Naive B cell (primary cell): ENCODE data around the gene KRTAP20-2. TPM values are rescaled to one million over a fixed set of nuclear protein-coding genes. Genes with fewer than 3 reads are reported as not detected.

Experiments
- ATAC-seq, 2 donors: fragments of 150-1000 bp; cut with Tn5 transposase; 2 replicates each; pipeline ENCODE4 v1.10.0; 2021; ENCODE audit warnings: low read depth in 2 of 2, mild to moderate bottlenecking in 2 of 2, moderate library complexity in 2 of 2
- DNase-seq: peaks from one replicate; pipeline ENCODE4 v3.0.0; 2022
- H3K27ac Mint-ChIP-seq, 6 donors: one replicate each; pipeline ENCODE4 v1.8.0; 2020 to 2022; ENCODE audit warnings: mild to moderate bottlenecking in 6 of 6, mixed read lengths in 6 of 6, moderate library complexity in 5 of 6, inconsistent platforms in 2 of 6
- H3K27me3 Mint-ChIP-seq, 3 donors: one replicate each; pipeline ENCODE4 v1.8.0; 2021 to 2022; ENCODE audit warnings: mixed read lengths in 3 of 3, mild to moderate bottlenecking in 1 of 3
- H3K36me3 Mint-ChIP-seq, 2 donors: one replicate each; pipeline ENCODE4 v1.8.0; 2020 to 2022; ENCODE audit warnings: mixed read lengths in 2 of 2, inconsistent platforms in 1 of 2, mild to moderate bottlenecking in 1 of 2
- H3K4me1 Mint-ChIP-seq, 3 donors: one replicate each; pipeline ENCODE4 v1.8.0; 2020 to 2022; ENCODE audit warnings: mixed read lengths in 3 of 3, inconsistent platforms in 1 of 3, mild to moderate bottlenecking in 1 of 3, moderate library complexity in 1 of 3
- H3K4me3 Mint-ChIP-seq, 8 donors: one replicate each; pipeline ENCODE4 v1.8.0; 2020 to 2022; ENCODE audit warnings: mild to moderate bottlenecking in 8 of 8, mixed read lengths in 8 of 8, moderate library complexity in 8 of 8, inconsistent platforms in 2 of 8
- H3K9me3 Mint-ChIP-seq, 7 donors: one replicate each; pipeline ENCODE4 v1.8.0; 2020 to 2022; ENCODE audit warnings: mixed read lengths in 7 of 7, mild to moderate bottlenecking in 5 of 7, inconsistent platforms in 2 of 7, moderate library complexity in 1 of 7
- polyA plus RNA-seq, 6 donors: library from polyadenylated mRNA; unstranded; fragments of 300-500 nt; fragmentation: Illumina TruSeq; gene quantifications; one replicate each; pipeline ENCODE4 v1.2.3, GENCODE V29; 2021; ENCODE audit warnings: low read depth in 6 of 6

KRTAP20-2 gene
- polyA plus RNA-seq, 6 donors from 2014 or later, result not detected

GRCh38 chr21:30628109-30628508 lies 6.9 kb upstream of the KRTAP20-2 start:
- H3K9me3 Mint-ChIP-seq, result peaks cover 0 to 11% (median 5%) of the 10 kb centered on the region in 7 donors
- no peaks in the 10 kb centered on the region for H3K4me1 Mint-ChIP-seq
- H3K27me3 Mint-ChIP-seq, result no peaks in the 10 kb centered on the region
- H3K4me3 Mint-ChIP-seq, result no peak overlapping the region
- H3K27ac Mint-ChIP-seq, result no peak overlapping the region
- no peak for ATAC-seq
- no peaks in the 10 kb centered on the region for H3K36me3 Mint-ChIP-seq
- no peak for DNase-seq

- no peak overlapping the region for H3K4me3 Mint-ChIP-seq
- no peaks in the 10 kb centered on the region for H3K27me3 Mint-ChIP-seq
- no peaks in the 10 kb centered on the region for H3K36me3 Mint-ChIP-seq
- no peak for DNase-seq
- H3K4me1 Mint-ChIP-seq, result no peaks in the 10 kb centered on the region
- no peak for ATAC-seq
- peaks cover 0 to 11% (median 5%) of the 10 kb centered on the region in 7 donors for H3K9me3 Mint-ChIP-seq
- no peak overlapping the region for H3K27ac Mint-ChIP-seq
These were observed 5.8 kb upstream of the KRTAP20-2 start for GRCh38 chr21:30629200-30629599.

- H3K4me1 Mint-ChIP-seq, result no peaks in the 10 kb centered on the region
- H3K9me3 Mint-ChIP-seq, result peaks cover 5 to 14% (median 7%) of the 10 kb centered on the region in 7 donors
- no peak overlapping the region for H3K4me3 Mint-ChIP-seq
- ATAC-seq, result no peak
- no peaks in the 10 kb centered on the region for H3K27me3 Mint-ChIP-seq
- DNase-seq, result no peak
- H3K27ac Mint-ChIP-seq, result no peak overlapping the region
- no peaks in the 10 kb centered on the region for H3K36me3 Mint-ChIP-seq
These were observed 3.7 kb downstream of the KRTAP20-2 start for GRCh38 chr21:30638686-30639085.

GRCh38 chr21:30642564-30642963 lies 7.6 kb downstream of the KRTAP20-2 start, which contains the start of gene KRTAP20-3:
TSS of gene KRTAP20-3 (plus strand) at chr21:30642864.
- no peaks in the 10 kb centered on the region for H3K36me3 Mint-ChIP-seq
- H3K9me3 Mint-ChIP-seq, result peaks cover 5 to 29% (median 10%) of the 10 kb centered on the region in 7 donors
- no peak for DNase-seq
- no peak within 1 kb of the TSS for H3K4me3 Mint-ChIP-seq
- H3K27ac Mint-ChIP-seq, result no peak within 1 kb of the TSS
- ATAC-seq, result no peak
- H3K27me3 Mint-ChIP-seq, result no peaks in the 10 kb centered on the region
- no peaks in the 10 kb centered on the region for H3K4me1 Mint-ChIP-seq

- H3K9me3 Mint-ChIP-seq, result peaks cover 2 to 19% (median 9%) of the 10 kb centered on the region in 7 donors
- H3K27ac Mint-ChIP-seq, result no peak overlapping the region
- no peak for DNase-seq
- no peaks in the 10 kb centered on the region for H3K36me3 Mint-ChIP-seq
- no peaks in the 10 kb centered on the region for H3K27me3 Mint-ChIP-seq
- ATAC-seq, result no peak
- no peaks in the 10 kb centered on the region for H3K4me1 Mint-ChIP-seq
- no peak overlapping the region for H3K4me3 Mint-ChIP-seq
These were observed 12.0 kb downstream of the KRTAP20-2 start for GRCh38 chr21:30646904-30647414.

- no peaks in the 10 kb centered on the region for H3K4me1 Mint-ChIP-seq
- H3K27me3 Mint-ChIP-seq, result no peaks in the 10 kb centered on the region
- ATAC-seq (no peak), DNase-seq (no peak)
- no peak overlapping the region for H3K27ac Mint-ChIP-seq
- H3K4me3 Mint-ChIP-seq, result no peak overlapping the region
- peaks cover 0 to 14% (median 2%) of the 10 kb centered on the region in 7 donors for H3K9me3 Mint-ChIP-seq
- H3K36me3 Mint-ChIP-seq, result no peaks in the 10 kb centered on the region
These were observed 17.9 kb downstream of the KRTAP20-2 start for GRCh38 chr21:30652891-30653290.

GRCh38 chr21:30668776-30669175 lies 33.8 kb downstream of the KRTAP20-2 start:
- H3K36me3 Mint-ChIP-seq, result no peaks in the 10 kb centered on the region
- no peaks in the 10 kb centered on the region for H3K4me1 Mint-ChIP-seq
- no peaks in the 10 kb centered on the region for H3K27me3 Mint-ChIP-seq
- DNase-seq, result no peak
- H3K4me3 Mint-ChIP-seq, result no peak overlapping the region
- no peak overlapping the region for H3K27ac Mint-ChIP-seq
- ATAC-seq, result no peak
- H3K9me3 Mint-ChIP-seq, result peaks cover 1 to 21% (median 5%) of the 10 kb centered on the region in 7 donors

- Mint-ChIP-seq H3K27me3 (no peaks in the 10 kb centered on the region), H3K36me3 (no peaks in the 10 kb centered on the region), H3K4me3 (no peak overlapping the region), H3K9me3 (peaks cover 0 to 20% (median 5%) of the 10 kb centered on the region in 7 donors), H3K4me1 (no peaks in the 10 kb centered on the region), H3K27ac (no peak overlapping the region)
- DNase-seq, result no peak
- no peak for ATAC-seq
These were observed 38.1 kb downstream of the KRTAP20-2 start for GRCh38 chr21:30672985-30673650.

- no peak for ATAC-seq
- Mint-ChIP-seq H3K4me3 (no peak overlapping the region), H3K27ac (no peak overlapping the region), H3K36me3 (no peaks in the 10 kb centered on the region), H3K27me3 (no peaks in the 10 kb centered on the region), H3K4me1 (no peaks in the 10 kb centered on the region), H3K9me3 (peaks cover 0 to 19% (median 5%) of the 10 kb centered on the region in 7 donors)
- no peak for DNase-seq
These were observed 39.3 kb downstream of the KRTAP20-2 start for GRCh38 chr21:30674312-30674711.

- Mint-ChIP-seq H3K27me3 (no peaks in the 10 kb centered on the region), H3K27ac (no peak overlapping the region), H3K36me3 (no peaks in the 10 kb centered on the region), H3K4me1 (no peaks in the 10 kb centered on the region), H3K9me3 (peaks cover 0 to 17% (median 5%) of the 10 kb centered on the region in 7 donors), H3K4me3 (no peak overlapping the region)
- DNase-seq (no peak), ATAC-seq (no peak)
These were observed 41.7 kb downstream of the KRTAP20-2 start for GRCh38 chr21:30676737-30677136.

GRCh38 chr21:30680586-30680985 lies 45.6 kb downstream of the KRTAP20-2 start:
- Mint-ChIP-seq H3K4me3 (no peak overlapping the region), H3K4me1 (no peaks in the 10 kb centered on the region), H3K27ac (no peak overlapping the region), H3K27me3 (no peaks in the 10 kb centered on the region), H3K36me3 (no peaks in the 10 kb centered on the region), H3K9me3 (peaks cover 0 to 22% (median 8%) of the 10 kb centered on the region in 7 donors)
- DNase-seq, result no peak
- ATAC-seq, result no peak

- DNase-seq (no peak), ATAC-seq (no peak)
- Mint-ChIP-seq H3K4me1 (no peaks in the 10 kb centered on the region), H3K27ac (no peak overlapping the region), H3K27me3 (no peaks in the 10 kb centered on the region), H3K36me3 (no peaks in the 10 kb centered on the region), H3K4me3 (no peak overlapping the region), H3K9me3 (peaks cover 0 to 14% (median 8%) of the 10 kb centered on the region in 7 donors)
These were observed 49.5 kb downstream of the KRTAP20-2 start for GRCh38 chr21:30684506-30684905.
